Spleen (tissue), 11 donors: Measurements from ENCODE around the gene FYB1. TPM values are rescaled to one million over a fixed set of nuclear protein-coding genes. Genes with fewer than 3 reads are reported as not detected.

ENCODE experiments used
- DNase-seq: peaks from one replicate; pipeline ENCODE4 v3.0.0-alpha.2; 2020
- H3K27ac ChIP-seq, 8 donors: fragments of 200-600 bp; sonication (generic) in 7 of 8; 1 replicate in 4 of 8; 2 replicates in 4 of 8; pipeline versions ENCODE4 v1.5.0 to v1.8.0; 2016 to 2021; ENCODE audit warnings: inconsistent platforms in 4 of 8, mild to moderate bottlenecking in 4 of 8, moderate library complexity in 1 of 8
- H3K27me3 ChIP-seq, 7 donors: fragments of 200-600 bp; sonication (generic) in 6 of 7; replicated peaks in 1 of 7; 1 replicate in 4 of 7; 2 replicates in 3 of 7; pipeline versions ENCODE4 v1.5.0 to v1.8.0; 2016 to 2021; ENCODE audit warnings: inconsistent platforms in 3 of 7, mild to moderate bottlenecking in 1 of 7
- H3K36me3 ChIP-seq, 6 donors: fragments of 200-600 bp; sonication (generic) in 5 of 6; 1 replicate in 4 of 6; 2 replicates in 2 of 6; pipeline versions ENCODE4 v1.5.0 to v1.8.0; 2016 to 2021; ENCODE audit warnings: inconsistent platforms in 2 of 6
- H3K4me1 ChIP-seq, 6 donors: fragments of 200-600 bp; sonication (generic) in 5 of 6; 1 replicate in 3 of 6; 2 replicates in 3 of 6; pipeline versions ENCODE4 v1.5.0 to v1.8.0; 2016 to 2021; ENCODE audit warnings: inconsistent platforms in 3 of 6
- H3K4me3 ChIP-seq, 8 donors: fragments of 200-600 bp; sonication (generic) in 7 of 8; 1 replicate in 4 of 8; 2 replicates in 4 of 8; pipeline versions ENCODE4 v1.5.0 to v1.8.0; 2016 to 2021; ENCODE audit warnings: inconsistent platforms in 4 of 8, mild to moderate bottlenecking in 4 of 8, moderate library complexity in 2 of 8
- H3K9me3 ChIP-seq, 8 donors: fragments of 200-600 bp; sonication (generic) in 7 of 8; 1 replicate in 4 of 8; 2 replicates in 4 of 8; pipeline versions ENCODE4 v1.5.0 to v1.8.0; 2016 to 2021; ENCODE audit warnings: inconsistent platforms in 4 of 8
- CTCF ChIP-seq, 11 experiments: fragments of 200-600 bp in 7 of 11; fragments of 450-650 bp in 4 of 11; sonication (generic) in 4 of 11; IDR thresholded peaks in 8 of 11; conservative IDR thresholded peaks in 3 of 11; 1 replicate in 7 of 11; 2 replicates in 4 of 11; pipeline versions ENCODE4 v1.4.0 to v1.8.0; 2016 to 2021; ENCODE audit warnings: antibody characterized with exemption in 11 of 11, inconsistent platforms in 4 of 11, mild to moderate bottlenecking in 1 of 11
- POLR2A ChIP-seq, 3 donors: fragments of 450-650 bp; IDR thresholded peaks; one replicate each; pipeline ENCODE4 v1.5.1; 2017; ENCODE audit warnings: antibody characterized with exemption in 3 of 3, mild to moderate bottlenecking in 1 of 3
- POLR2AphosphoS5 ChIP-seq, 3 donors: sonication (generic); formaldehyde crosslinking; IDR thresholded peaks; one replicate each; pipeline ENCODE4 v1.5.1; 2017; ENCODE audit warnings: antibody characterized with exemption in 3 of 3
- WGBS, 5 donors: extraction: QIAGEN DNeasy Blood & Tissue Kit in 3 of 5; methylation state at CpG; one replicate each; pipeline versions ENCODE4 v1.1.5 to v1.1.7; 2013 to 2018; 5-methylcytosine and 5-hydroxymethylcytosine counted together
- intact Hi-C: fragments of 100-400 bp; cut with DNase I; formaldehyde crosslinking; loops from one replicate; pipeline ENCODE4 v1.15.0; 2023; ENCODE audit warnings: low total_unique reads
- polyA plus RNA-seq, 3 donors: library from polyadenylated mRNA; stranded (reverse); fragments of 200-250 nt; gene quantifications; one replicate each; pipeline ENCODE4 v1.2.1, GENCODE V29; 2013
- total RNA-seq, 7 donors: library from RNA; depleted of rRNA in 3 of 7; stranded (reverse); fragments of >200 nt in 3 of 7; fragmentation: NEBNext Ultra II Directional in 4 of 7; extraction: Animal tissue kit (Norgen Biotek cat#: 25700) in 4 of 7; gene quantifications; one replicate each; pipeline versions ENCODE4 v1.1.0 to v1.2.1, GENCODE V29; 2016 to 2021
- donor health status: healthy with polysubstance abuse.
- donor health status: DM: no; HTN: no; CAD: no; lungs with moderate emphysema.
- donor health status: DM: no; HTN: no; CAD: no.
- donor health status: Bipolar disorder and iron deficiency.
- donor health status: healthy.
- donor health status: DM: no; HTN: no; CAD: no.
- donor health status: DM: yes; HTN: yes; CAD: no.

Gene FYB1
- total and polyA plus RNA-seq, 10 donors = 21.0 to 287 (median 200) TPM

- Histone ChIP-seq H3K4me3 (no peak overlapping the region), H3K36me3 (peaks cover 0 to 100% (median 20%) of the 10 kb centered on the region in 6 donors), H3K27ac (peak overlapping the region in 1 of 8 donors; percentile 11), H3K27me3 (no peaks in the 10 kb centered on the region), H3K4me1 (peaks cover 0 to 11% (median 0%) of the 10 kb centered on the region in 6 donors), H3K9me3 (no peaks in the 10 kb centered on the region)
- intact Hi-C loops = no loop called here
- no peak for TF ChIP-seq CTCF (IDR thresholded peaks at IDR 0.05 in 8 of 11, conservative IDR thresholded peaks at IDR 0.05 in 3 of 11)
- TF ChIP-seq POLR2A (IDR thresholded peaks at IDR 0.05) = no peak
- no peak for TF ChIP-seq POLR2AphosphoS5 (IDR thresholded peaks at IDR 0.05)
- no peak for DNase-seq
- 70 to 77% (median 73%) methylated on average over 2 of the region's 2 CpGs for WGBS, 5 donors
Observed at GRCh38 chr5:39117401-39117800, 102.0 kb downstream of the FYB1 start.

GRCh38 chr5:39116344-39117170, 102.8 kb downstream of the FYB1 start:
- H3K4me1 ChIP-seq = peaks cover 0 to 11% (median 0%) of the 10 kb centered on the region in 6 donors
- H3K9me3 ChIP-seq = no peaks in the 10 kb centered on the region
- TF ChIP-seq CTCF (IDR thresholded peaks at IDR 0.05 in 8 of 11, conservative IDR thresholded peaks at IDR 0.05 in 3 of 11) = no peak
- no peak for TF ChIP-seq POLR2A (IDR thresholded peaks at IDR 0.05)
- TF ChIP-seq POLR2AphosphoS5 (IDR thresholded peaks at IDR 0.05) = no peak
- intact Hi-C loops = no loop called here
- peak overlapping the region in 1 of 8 donors; percentile 43 for H3K27ac ChIP-seq
- no peak for DNase-seq
- H3K4me3 ChIP-seq = no peak overlapping the region
- peaks cover 0 to 100% (median 20%) of the 10 kb centered on the region in 6 donors for H3K36me3 ChIP-seq
- no peaks in the 10 kb centered on the region for H3K27me3 ChIP-seq
- WGBS, 5 donors = 85 to 95% (median 92%) methylated on average over 3 of the region's 3 CpGs

- H3K36me3 ChIP-seq = peaks cover 0 to 100% (median 20%) of the 10 kb centered on the region in 6 donors
- WGBS, 5 donors = 70 to 84% (median 77%) methylated on average over 5 of the region's 5 CpGs
- peaks cover 0 to 11% (median 0%) of the 10 kb centered on the region in 6 donors for H3K4me1 ChIP-seq
- peak overlapping the region in 3 of 8 donors; percentile 6 to 43 (median 25) for H3K27ac ChIP-seq
- no peak for DNase-seq
- TF ChIP-seq POLR2AphosphoS5 (IDR thresholded peaks at IDR 0.05) (no peak), POLR2A (IDR thresholded peaks at IDR 0.05) (no peak), CTCF (IDR thresholded peaks at IDR 0.05 in 8 of 11, conservative IDR thresholded peaks at IDR 0.05 in 3 of 11) (no peak)
- no peaks in the 10 kb centered on the region for H3K27me3 ChIP-seq
- H3K9me3 ChIP-seq = no peaks in the 10 kb centered on the region
- no peak overlapping the region for H3K4me3 ChIP-seq
- intact Hi-C loops = no loop called here
Observed at GRCh38 chr5:39115644-39116343, 103.6 kb downstream of the FYB1 start.

GRCh38 chr5:39114155-39114554, 105.2 kb downstream of the FYB1 start:
- H3K9me3 ChIP-seq = no peaks in the 10 kb centered on the region
- intact Hi-C loops = no loop called here
- H3K36me3 ChIP-seq = peaks cover 0 to 100% (median 22%) of the 10 kb centered on the region in 6 donors
- H3K4me1 ChIP-seq = peaks cover 0 to 11% (median 0%) of the 10 kb centered on the region in 6 donors
- no peak for DNase-seq
- H3K4me3 ChIP-seq = no peak overlapping the region
- 86 to 94% (median 91%) methylated on average over 4 of the region's 4 CpGs for WGBS, 5 donors
- no peaks in the 10 kb centered on the region for H3K27me3 ChIP-seq
- TF ChIP-seq POLR2A (IDR thresholded peaks at IDR 0.05) = no peak
- no peak for TF ChIP-seq CTCF (IDR thresholded peaks at IDR 0.05 in 8 of 11, conservative IDR thresholded peaks at IDR 0.05 in 3 of 11)
- no peak for TF ChIP-seq POLR2AphosphoS5 (IDR thresholded peaks at IDR 0.05)
- H3K27ac ChIP-seq = no peak overlapping the region
